Smooth muscle cell (in vitro differentiated cells): ENCODE results near the gene IL2RA. TPM values are rescaled to one million over a fixed set of nuclear protein-coding genes. Genes with fewer than 3 reads are reported as not detected.

Experiments
- DNase-seq: peaks from one replicate; lab custom pipeline; 2025; ENCODE audit not compliant: unreplicated experiment; lab: John Stamatoyannopoulos, UW
- H2AFZ ChIP-seq: fragments of 200-600 bp; sonication (generic); 2 replicates; pipeline ENCODE4 v1.6.0; 2016; ENCODE audit warnings: antibody characterized with exemption, low read depth, mild to moderate bottlenecking
- H3F3A ChIP-seq: fragments of 200-600 bp; sonication (generic); 2 replicates; pipeline ENCODE4 v1.6.0; 2017; ENCODE audit warnings: antibody characterized with exemption, low read depth
- H3K27ac ChIP-seq: fragments of 200-600 bp; sonication (generic); 2 replicates; pipeline ENCODE4 v1.5.1; 2016; ENCODE audit warnings: low read depth, mild to moderate bottlenecking
- H3K27me3 ChIP-seq: fragments of 200-600 bp; sonication (generic); 2 replicates; pipeline ENCODE4 v1.6.1; 2016; ENCODE audit warnings: low read depth, mild to moderate bottlenecking
- H3K36me3 ChIP-seq: fragments of 200-600 bp; sonication (generic); 2 replicates; pipeline ENCODE4 v1.5.1; 2016; ENCODE audit warnings: low read depth
- H3K4me1 ChIP-seq: fragments of 200-600 bp; sonication (generic); 2 replicates; pipeline ENCODE4 v1.5.1; 2016; ENCODE audit warnings: low read depth
- H3K4me2 ChIP-seq: fragments of 200-600 bp; sonication (generic); 2 replicates; pipeline ENCODE4 v1.6.0; 2016; ENCODE audit warnings: mild to moderate bottlenecking
- H3K4me3 ChIP-seq: fragments of 200-600 bp; sonication (generic); 2 replicates; pipeline ENCODE4 v1.5.1; 2016; ENCODE audit warnings: mild to moderate bottlenecking
- H3K79me2 ChIP-seq: fragments of 200-600 bp; sonication (generic); 2 replicates; pipeline ENCODE4 v1.6.0; 2016; ENCODE audit warnings: low read depth, mild to moderate bottlenecking
- H3K9ac ChIP-seq: fragments of 200-600 bp; sonication (generic); 2 replicates; pipeline ENCODE4 v1.6.0; 2016; ENCODE audit warnings: low read depth
- H3K9me3 ChIP-seq: fragments of 200-600 bp; sonication (generic); replicated peaks from 2 replicates; pipeline ENCODE4 v1.5.1; 2016; ENCODE audit warnings: low read depth
- H4K20me1 ChIP-seq: fragments of 200-600 bp; sonication (generic); 2 replicates; pipeline ENCODE4 v1.6.0; 2016; ENCODE audit warnings: low read depth
- CTCF ChIP-seq: fragments of 200-600 bp; sonication (generic); IDR thresholded peaks from 2 replicates; pipeline ENCODE4 v1.5.1; 2017; ENCODE audit warnings: borderline replicate concordance, mild to moderate bottlenecking, antibody characterized with exemption; ENCODE audit not compliant: insufficient read depth, poor library complexity, severe bottlenecking
- WGBS: methylation state at CpG from one replicate; pipeline ENCODE4 v1.1.7; 2016; ENCODE audit warnings: low lambda C conversion rate; 5-methylcytosine and 5-hydroxymethylcytosine counted together
- polyA plus RNA-seq: library from polyadenylated mRNA; unstranded; fragments of >200 nt; fragmentation: Nextera tagmentation; extraction: Ambion mirVana; gene quantifications from 2 replicates; pipeline ENCODE4 v1.2.1, GENCODE V29; 2016
- total RNA-seq: library from RNA; depleted of rRNA; stranded (reverse); fragments of >200 nt; gene quantifications from 2 replicates; pipeline ENCODE4 v1.2.3, GENCODE V29; 2014

The IL2RA gene
- total and polyA plus RNA-seq, 2 experiments from 2014 or later: not detected

GRCh38 chr10:5983774-5984173, 78.4 kb downstream of the IL2RA start:
- H3F3A ChIP-seq: no peaks in the 10 kb centered on the region
- 92% methylated on average over 9 of the region's 9 CpGs for WGBS
- H3K9me3 ChIP-seq: no peaks in the 10 kb centered on the region
- H2AFZ ChIP-seq: no peak overlapping the region
- no peak for DNase-seq
- no peaks in the 10 kb centered on the region for H4K20me1 ChIP-seq
- no peak for TF ChIP-seq CTCF
- H3K4me1 ChIP-seq: no peaks in the 10 kb centered on the region
- H3K27me3 ChIP-seq: peaks cover 43% of the 10 kb centered on the region
- no peaks in the 10 kb centered on the region for H3K36me3 ChIP-seq
- no peaks in the 10 kb centered on the region for H3K79me2 ChIP-seq
- H3K4me3 ChIP-seq: no peak overlapping the region
- no peak overlapping the region for H3K27ac ChIP-seq
- H3K4me2 ChIP-seq: no peak overlapping the region
- H3K9ac ChIP-seq: no peak overlapping the region

- no peak overlapping the region for H3K27ac ChIP-seq
- no peak for DNase-seq
- no peak overlapping the region for H3K4me2 ChIP-seq
- 93% methylated on average over 9 of the region's 9 CpGs for WGBS
- H4K20me1 ChIP-seq: no peaks in the 10 kb centered on the region
- H3K9me3 ChIP-seq: no peaks in the 10 kb centered on the region
- H3K4me3 ChIP-seq: no peak overlapping the region
- no peak overlapping the region for H3K9ac ChIP-seq
- H3K36me3 ChIP-seq: no peaks in the 10 kb centered on the region
- no peak for TF ChIP-seq CTCF
- H3K27me3 ChIP-seq: peaks cover 65% of the 10 kb centered on the region
- no peaks in the 10 kb centered on the region for H3F3A ChIP-seq
- no peaks in the 10 kb centered on the region for H3K79me2 ChIP-seq
- no peak overlapping the region for H2AFZ ChIP-seq
- no peaks in the 10 kb centered on the region for H3K4me1 ChIP-seq
Observed at GRCh38 chr10:5981529-5981928, 80.6 kb downstream of the IL2RA start.

- H3K9me3 ChIP-seq: no peaks in the 10 kb centered on the region
- TF ChIP-seq CTCF: no peak
- no peaks in the 10 kb centered on the region for H3K79me2 ChIP-seq
- no peak overlapping the region for H3K9ac ChIP-seq
- H3F3A ChIP-seq: no peaks in the 10 kb centered on the region
- no peaks in the 10 kb centered on the region for H3K4me1 ChIP-seq
- H4K20me1 ChIP-seq: no peaks in the 10 kb centered on the region
- no peaks in the 10 kb centered on the region for H3K36me3 ChIP-seq
- H2AFZ ChIP-seq: no peak overlapping the region
- DNase-seq: no peak
- no peak overlapping the region for H3K27ac ChIP-seq
- WGBS: 18% methylated on average over 6 of the region's 6 CpGs
- peak overlapping the region; percentile 99 for H3K4me2 ChIP-seq
- peak overlapping the region; percentile 80 for H3K4me3 ChIP-seq
- peaks cover 85% of the 10 kb centered on the region for H3K27me3 ChIP-seq
Observed at GRCh38 chr10:5978230-5978489, 84.0 kb downstream of the IL2RA start.

DNA sequence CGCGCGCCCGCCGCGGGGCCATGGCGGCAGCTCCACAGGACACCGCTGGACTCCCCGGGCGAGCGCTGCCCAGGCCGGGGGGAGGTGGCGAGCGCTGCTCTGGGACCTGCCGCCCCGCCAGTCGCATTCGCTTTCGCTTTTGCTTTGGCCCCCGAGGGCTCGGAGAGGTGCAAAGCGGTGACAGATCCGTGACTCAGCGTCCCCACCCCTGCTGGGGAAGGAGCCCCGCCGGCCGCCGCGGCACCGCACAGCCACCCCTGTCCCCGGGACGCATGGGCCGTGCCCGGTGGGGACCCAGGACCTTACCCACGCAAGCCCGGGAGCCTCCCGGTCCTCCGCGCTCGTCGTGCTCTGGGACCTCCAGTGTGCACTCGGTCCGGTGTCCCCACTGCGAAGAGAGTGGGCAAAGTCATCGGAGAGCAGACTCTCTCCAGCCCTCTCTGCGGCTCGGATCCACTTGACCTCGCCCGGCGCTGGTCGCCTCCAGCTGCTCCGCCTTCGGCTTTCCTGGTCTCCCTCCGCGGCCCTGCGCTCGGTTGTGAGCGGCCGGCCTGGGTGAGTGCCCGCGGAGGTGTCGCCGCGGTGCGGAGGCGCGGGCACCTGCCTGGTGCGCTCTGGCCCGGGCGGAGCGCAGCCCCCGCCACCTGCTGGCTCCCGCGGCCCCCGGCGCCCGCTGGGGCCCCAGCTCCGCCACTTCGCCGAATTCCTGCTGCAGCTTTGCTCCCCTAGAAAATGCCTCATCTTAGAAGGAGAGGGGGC, 84.5 kb downstream of the IL2RA start, which contains the start of gene IL15RA:
IL15RA (minus strand) TSS at position 73 of the 759 bp plus-strand sequence; CDS start at position 22, 51 bp downstream.
- Histone ChIP-seq H3K4me2 (peak within 1 kb of the TSS; percentile 99), H3K4me1 (no peaks in the 10 kb centered on the region), H3K9ac (no peak within 1 kb of the TSS), H3K36me3 (no peaks in the 10 kb centered on the region), H3K4me3 (peak within 1 kb of the TSS; percentile 80), H3F3A (no peaks in the 10 kb centered on the region), H3K79me2 (no peaks in the 10 kb centered on the region), H3K27me3 (peaks cover 85% of the 10 kb centered on the region), H2AFZ (peak within 1 kb of the TSS; percentile 90), H4K20me1 (no peaks in the 10 kb centered on the region), H3K27ac (no peak within 1 kb of the TSS), H3K9me3 (no peaks in the 10 kb centered on the region)
- TF ChIP-seq CTCF: no peak
- WGBS: 2% methylated on average over 53 of the region's 80 CpGs
- DNase-seq: peak; percentile 27
